Skeletal muscle tissue (tissue), 4 donors: ENCODE results near the gene BTBD17. TPM values are rescaled to one million over a fixed set of nuclear protein-coding genes. Genes with fewer than 3 reads are reported as not detected.

Experiments used
- H3K27ac ChIP-seq: one replicate; pipeline ENCODE4 v1.7.0; 2013; ENCODE audit warnings: mild to moderate bottlenecking, low read depth, low read length, inconsistent platforms
- H3K27me3 ChIP-seq, 3 donors: one replicate each; pipeline ENCODE4 v1.7.0; 2013; ENCODE audit warnings: low read length in 3 of 3; ENCODE audit not compliant: control insufficient read depth in 3 of 3, insufficient read depth in 3 of 3
- H3K36me3 ChIP-seq, 3 donors: one replicate each; pipeline ENCODE4 v1.7.0; 2013; ENCODE audit warnings: low read length in 3 of 3; ENCODE audit not compliant: control insufficient read depth in 3 of 3, insufficient read depth in 3 of 3
- H3K4me1 ChIP-seq, 3 donors: one replicate each; pipeline ENCODE4 v1.7.0; 2013; ENCODE audit warnings: low read length in 3 of 3, mild to moderate bottlenecking in 3 of 3; ENCODE audit not compliant: control insufficient read depth in 3 of 3, insufficient read depth in 3 of 3
- H3K4me3 ChIP-seq, 3 donors: one replicate each; pipeline ENCODE4 v1.7.0; 2013; ENCODE audit warnings: low read length in 3 of 3
- H3K9ac ChIP-seq, 3 donors: one replicate each; pipeline ENCODE4 v1.7.0; 2013; ENCODE audit warnings: low read length in 3 of 3, mild to moderate bottlenecking in 3 of 3, moderate library complexity in 2 of 3, low read depth in 1 of 3
- H3K9me3 ChIP-seq, 3 donors: one replicate each; pipeline ENCODE4 v1.7.0; 2013; ENCODE audit warnings: low read length in 3 of 3; ENCODE audit not compliant: control insufficient read depth in 3 of 3
- total RNA-seq: library from RNA; depleted of rRNA; stranded (reverse); fragments of >200 nt; gene quantifications from one replicate; pipeline ENCODE4 v1.2.3, GENCODE V29; 2014
- donor health status: Osteomylitis.

BTBD17 gene
- total RNA-seq, 1 donor from 2014 or later: not detected

- Histone ChIP-seq H3K9ac (no peak overlapping the region), H3K4me1 (peaks cover 7% of the 10 kb centered on the region in 3 donors), H3K27me3 (peaks cover 0 to 13% (median 0%) of the 10 kb centered on the region in 3 donors), H3K9me3 (no peaks in the 10 kb centered on the region), H3K27ac (no peak overlapping the region), H3K36me3 (no peaks in the 10 kb centered on the region), H3K4me3 (no peak overlapping the region)
These were observed 13.2 kb upstream of the BTBD17 start for GRCh38 chr17:74374858-74375257.

DNA sequence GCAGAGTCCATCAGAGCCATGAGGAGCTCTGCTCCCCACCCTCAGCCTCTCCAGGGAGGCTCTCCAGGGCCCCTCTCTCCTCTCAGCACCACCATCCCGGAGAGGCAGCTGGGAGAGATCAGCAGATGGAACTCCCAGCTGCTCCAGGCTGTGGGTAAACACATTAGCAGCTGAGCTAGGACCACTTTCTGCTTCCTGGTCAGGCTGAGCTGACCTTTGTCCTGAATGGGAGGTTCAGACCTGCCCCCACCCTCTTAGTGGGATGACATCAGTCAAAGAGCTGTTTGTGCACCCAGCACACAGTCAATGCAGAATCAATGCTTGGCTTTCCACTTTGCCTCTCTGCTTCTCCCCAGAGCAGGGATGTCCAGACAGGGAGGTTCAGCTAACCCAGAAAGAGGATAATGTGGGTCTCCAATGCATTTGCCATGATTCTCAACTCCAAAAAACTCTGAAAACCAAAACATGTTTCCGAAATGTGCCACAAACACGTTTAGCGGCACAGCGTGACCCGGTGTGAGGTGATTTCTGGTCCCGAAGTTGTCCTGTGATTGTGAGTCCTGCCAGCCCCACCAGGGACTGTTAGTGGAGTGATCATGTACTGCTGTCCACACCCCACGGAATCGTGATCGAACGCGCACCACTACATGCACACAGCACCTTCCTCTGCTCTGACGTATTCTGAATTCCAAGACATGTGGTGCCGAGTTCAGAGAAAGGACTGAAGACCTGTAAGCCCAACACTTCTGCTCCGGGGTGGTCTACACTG lies 12.4 kb upstream of the BTBD17 start:
- Histone ChIP-seq H3K27me3 (peaks cover 0 to 13% (median 2%) of the 10 kb centered on the region in 3 donors), H3K9me3 (no peaks in the 10 kb centered on the region), H3K4me1 (peaks cover 0 to 2% (median 0%) of the 10 kb centered on the region in 3 donors), H3K27ac (no peak overlapping the region), H3K9ac (no peak overlapping the region), H3K4me3 (no peak overlapping the region), H3K36me3 (no peaks in the 10 kb centered on the region)

- H3K9ac ChIP-seq: no peak overlapping the region
- H3K27ac ChIP-seq: no peak overlapping the region
- H3K4me1 ChIP-seq: peaks cover 4 to 10% (median 9%) of the 10 kb centered on the region in 3 donors
- H3K9me3 ChIP-seq: no peaks in the 10 kb centered on the region
- peaks cover 0 to 13% (median 8%) of the 10 kb centered on the region in 3 donors for H3K27me3 ChIP-seq
- no peaks in the 10 kb centered on the region for H3K36me3 ChIP-seq
- H3K4me3 ChIP-seq: no peak overlapping the region
These were observed 10.8 kb upstream of the BTBD17 start for GRCh38 chr17:74372426-74372825.

- no peak overlapping the region for H3K27ac ChIP-seq
- H3K27me3 ChIP-seq: peaks cover 0 to 13% (median 9%) of the 10 kb centered on the region in 3 donors
- H3K9me3 ChIP-seq: no peaks in the 10 kb centered on the region
- H3K36me3 ChIP-seq: no peaks in the 10 kb centered on the region
- H3K4me3 ChIP-seq: no peak overlapping the region
- no peak overlapping the region for H3K9ac ChIP-seq
- peaks cover 4 to 10% (median 9%) of the 10 kb centered on the region in 3 donors for H3K4me1 ChIP-seq
These were observed 10.0 kb upstream of the BTBD17 start for GRCh38 chr17:74371653-74372147.

GRCh38 chr17:74369665-74370490 lies 8.2 kb upstream of the BTBD17 start:
- H3K27ac ChIP-seq: no peak overlapping the region
- no peak overlapping the region for H3K4me3 ChIP-seq
- no peak overlapping the region for H3K9ac ChIP-seq
- no peaks in the 10 kb centered on the region for H3K36me3 ChIP-seq
- peaks cover 4 to 10% (median 9%) of the 10 kb centered on the region in 3 donors for H3K4me1 ChIP-seq
- H3K27me3 ChIP-seq: peaks cover 0 to 13% (median 12%) of the 10 kb centered on the region in 3 donors
- H3K9me3 ChIP-seq: no peaks in the 10 kb centered on the region

- H3K4me3 ChIP-seq: no peak overlapping the region
- H3K4me1 ChIP-seq: peaks cover 4 to 10% (median 9%) of the 10 kb centered on the region in 3 donors
- H3K27ac ChIP-seq: no peak overlapping the region
- H3K9ac ChIP-seq: no peak overlapping the region
- H3K27me3 ChIP-seq: peaks cover 0 to 12% (median 6%) of the 10 kb centered on the region in 3 donors
- H3K9me3 ChIP-seq: no peaks in the 10 kb centered on the region
- no peaks in the 10 kb centered on the region for H3K36me3 ChIP-seq
These were observed 7.6 kb upstream of the BTBD17 start for GRCh38 chr17:74369221-74369620.

DNA sequence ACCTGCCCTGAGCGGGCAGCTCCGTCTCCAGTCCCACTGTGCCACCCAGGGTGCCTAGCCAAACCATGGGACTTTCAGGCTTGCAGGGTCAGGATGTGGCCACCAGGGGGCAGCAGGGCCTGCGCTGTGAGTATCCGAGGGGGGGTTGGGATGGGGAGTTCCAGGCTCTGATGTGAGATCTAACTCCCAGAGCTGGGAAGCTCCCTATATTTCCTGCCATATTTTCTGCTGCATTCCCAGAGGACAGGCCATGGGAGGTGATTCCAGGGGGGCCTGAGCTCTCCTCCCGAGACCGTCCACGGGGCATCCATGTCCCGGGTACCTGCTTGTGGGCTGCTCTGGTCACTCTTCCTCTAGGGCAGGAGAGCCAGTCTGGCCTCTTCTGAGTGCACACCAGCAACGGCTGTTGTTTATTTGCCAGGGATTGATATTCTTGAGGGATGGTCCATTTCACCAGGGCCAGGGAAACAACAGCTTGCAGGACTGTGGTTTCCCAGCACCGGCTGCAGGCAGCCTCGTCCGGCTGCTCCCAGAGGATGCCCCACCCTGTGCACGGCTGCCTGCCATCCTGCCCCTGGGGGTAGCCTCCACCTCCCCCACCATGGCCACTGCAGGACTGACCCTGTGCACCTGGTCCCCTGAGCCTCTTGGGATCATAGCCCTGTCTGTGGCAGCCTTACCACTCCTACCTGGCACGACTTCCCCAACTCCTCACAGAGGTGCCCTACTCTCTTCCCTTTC lies 6.8 kb upstream of the BTBD17 start:
- H3K27ac ChIP-seq: no peak overlapping the region
- no peak overlapping the region for H3K4me3 ChIP-seq
- peaks cover 4 to 10% (median 9%) of the 10 kb centered on the region in 3 donors for H3K4me1 ChIP-seq
- H3K27me3 ChIP-seq: peaks cover 0 to 12% (median 4%) of the 10 kb centered on the region in 3 donors
- no peaks in the 10 kb centered on the region for H3K9me3 ChIP-seq
- no peaks in the 10 kb centered on the region for H3K36me3 ChIP-seq
- peak overlapping the region in 1 of 3 donors; percentile 50 for H3K9ac ChIP-seq

DNA sequence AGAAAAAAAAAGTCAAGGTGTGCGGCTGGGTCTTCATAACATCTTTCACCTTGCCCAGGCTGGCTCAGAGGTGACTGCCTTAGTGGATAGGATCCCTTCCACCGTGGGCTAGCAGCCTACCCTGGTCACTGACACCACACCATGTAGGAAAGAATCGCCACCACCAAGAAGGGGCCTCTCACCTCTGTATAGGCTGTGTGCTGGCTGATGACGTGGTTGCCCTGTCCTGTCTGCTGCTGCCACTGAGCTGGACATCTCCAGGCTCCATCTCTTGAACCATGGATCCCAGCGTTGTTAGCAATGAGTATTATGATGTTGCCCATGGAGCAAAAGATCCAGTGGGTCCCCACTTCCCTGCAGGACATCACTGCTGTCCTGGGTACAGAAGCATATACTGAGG lies 5.5 kb upstream of the BTBD17 start, which contains the start of gene GPR142:
TSS of gene GPR142 (plus strand) at position 301 of the 400 bp plus-strand sequence. CDS start 2,035 bp downstream, outside the sequence.
- no peak within 1 kb of the TSS for H3K27ac ChIP-seq
- peaks cover 4 to 19% (median 13%) of the 10 kb centered on the region in 3 donors for H3K4me1 ChIP-seq
- no peaks in the 10 kb centered on the region for H3K36me3 ChIP-seq
- H3K9me3 ChIP-seq: no peaks in the 10 kb centered on the region
- H3K9ac ChIP-seq: no peak within 1 kb of the TSS
- H3K4me3 ChIP-seq: no peak within 1 kb of the TSS
- H3K27me3 ChIP-seq: peaks cover 5 to 12% (median 6%) of the 10 kb centered on the region in 3 donors

DNA sequence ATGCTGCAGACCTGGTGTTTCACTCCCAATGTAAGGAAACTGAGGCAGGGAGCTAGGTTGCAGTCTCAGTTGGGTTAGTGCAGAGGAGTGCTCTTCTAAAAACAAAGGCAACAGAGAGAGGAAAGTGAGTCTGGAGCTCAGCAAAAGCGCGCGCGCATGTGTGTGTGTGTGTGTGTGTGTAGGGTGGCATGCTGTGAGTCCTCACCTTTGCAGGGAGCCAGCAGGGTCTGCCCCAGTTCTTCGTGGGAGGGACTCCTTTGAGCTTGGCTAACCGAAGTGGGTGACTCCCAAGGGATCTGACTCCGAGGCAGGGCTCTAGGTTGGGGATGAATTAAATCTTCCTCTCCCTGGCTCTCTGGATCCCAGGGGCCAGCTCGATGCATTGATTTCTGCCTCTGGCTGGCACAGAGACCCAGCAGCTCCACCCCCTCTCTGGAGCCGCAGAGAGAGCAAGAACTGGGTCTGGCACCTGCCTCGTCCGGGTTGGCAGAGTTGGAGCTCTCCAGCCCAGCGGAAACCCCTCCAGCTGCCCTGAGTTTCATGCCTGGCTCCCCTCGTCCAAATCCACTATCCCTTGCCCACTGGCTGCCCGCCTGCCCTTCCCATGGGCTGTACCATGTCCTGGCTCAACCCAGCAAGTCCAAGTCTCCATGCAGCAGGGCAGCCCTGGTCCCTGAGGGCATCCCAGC lies 1.3 kb upstream of the BTBD17 start:
- Histone ChIP-seq H3K27me3 (peaks cover 38 to 43% (median 40%) of the 10 kb centered on the region in 3 donors), H3K4me1 (peaks cover 0 to 10% (median 6%) of the 10 kb centered on the region in 3 donors), H3K9me3 (no peaks in the 10 kb centered on the region), H3K36me3 (no peaks in the 10 kb centered on the region), H3K9ac (peak overlapping the region in 1 of 3 donors; percentile 25), H3K4me3 (no peak overlapping the region), H3K27ac (no peak overlapping the region)
